22Rv1 (cell line): ENCODE data around the gene SLC18B1.

ENCODE experiments used
- H3K27ac ChIP-seq: fragments of 450-650 bp; 2 replicates; pipeline ENCODE4 v1.5.1; 2017
- ZFX ChIP-seq: fragments of 450-650 bp; IDR thresholded peaks from 2 replicates; pipeline ENCODE4 v1.6.1; 2017; ENCODE audit warnings: antibody characterized with exemption, borderline replicate concordance
- TF ChIP-seq, protein P1 (sequence below): fragments of 450-650 bp; IDR thresholded peaks from 2 replicates; pipeline ENCODE4 v1.5.1; 2017; ENCODE audit warnings: mild to moderate bottlenecking

Gene SLC18B1

DNA sequence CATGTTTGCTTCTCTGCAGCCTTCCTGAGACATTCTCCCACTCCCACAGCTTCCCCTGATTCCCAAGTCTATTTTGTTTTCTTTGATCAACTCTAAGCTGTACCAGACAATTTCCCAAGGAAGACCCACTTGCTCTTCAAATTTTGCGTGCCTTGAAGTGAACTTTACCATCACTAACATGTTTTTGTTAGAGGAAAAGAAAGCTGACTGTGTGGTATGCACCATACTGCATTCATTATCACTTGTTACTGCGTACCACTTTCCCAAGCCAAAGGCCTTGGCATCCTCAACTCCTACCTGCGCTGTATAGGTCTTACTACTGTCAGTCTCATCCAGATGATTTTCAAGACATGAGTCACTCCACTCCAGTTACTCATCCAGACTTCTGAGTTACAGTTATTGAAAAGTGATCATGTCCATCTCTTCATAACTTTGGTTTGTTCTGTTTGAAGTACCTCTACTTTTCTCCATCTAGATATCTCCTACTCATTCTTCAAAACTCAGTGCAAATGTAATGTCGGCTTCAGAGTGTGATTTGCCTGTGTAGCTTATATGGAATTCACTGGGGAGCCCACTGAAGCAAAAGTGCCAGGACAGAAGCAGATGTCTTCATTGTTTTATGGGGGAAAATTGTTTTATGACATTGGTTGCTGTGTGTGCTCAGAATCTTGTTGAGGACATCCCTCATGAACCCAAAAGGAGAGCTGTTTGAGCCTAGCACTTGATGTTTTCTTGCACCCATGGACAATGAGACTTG lies 21.1 kb upstream of the SLC18B1 start:
- TF ChIP-seq, protein P1, sequence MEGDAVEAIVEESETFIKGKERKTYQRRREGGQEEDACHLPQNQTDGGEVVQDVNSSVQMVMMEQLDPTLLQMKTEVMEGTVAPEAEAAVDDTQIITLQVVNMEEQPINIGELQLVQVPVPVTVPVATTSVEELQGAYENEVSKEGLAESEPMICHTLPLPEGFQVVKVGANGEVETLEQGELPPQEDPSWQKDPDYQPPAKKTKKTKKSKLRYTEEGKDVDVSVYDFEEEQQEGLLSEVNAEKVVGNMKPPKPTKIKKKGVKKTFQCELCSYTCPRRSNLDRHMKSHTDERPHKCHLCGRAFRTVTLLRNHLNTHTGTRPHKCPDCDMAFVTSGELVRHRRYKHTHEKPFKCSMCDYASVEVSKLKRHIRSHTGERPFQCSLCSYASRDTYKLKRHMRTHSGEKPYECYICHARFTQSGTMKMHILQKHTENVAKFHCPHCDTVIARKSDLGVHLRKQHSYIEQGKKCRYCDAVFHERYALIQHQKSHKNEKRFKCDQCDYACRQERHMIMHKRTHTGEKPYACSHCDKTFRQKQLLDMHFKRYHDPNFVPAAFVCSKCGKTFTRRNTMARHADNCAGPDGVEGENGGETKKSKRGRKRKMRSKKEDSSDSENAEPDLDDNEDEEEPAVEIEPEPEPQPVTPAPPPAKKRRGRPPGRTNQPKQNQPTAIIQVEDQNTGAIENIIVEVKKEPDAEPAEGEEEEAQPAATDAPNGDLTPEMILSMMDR, result no peak
- peak overlapping the region; percentile 95 for H3K27ac ChIP-seq

DNA sequence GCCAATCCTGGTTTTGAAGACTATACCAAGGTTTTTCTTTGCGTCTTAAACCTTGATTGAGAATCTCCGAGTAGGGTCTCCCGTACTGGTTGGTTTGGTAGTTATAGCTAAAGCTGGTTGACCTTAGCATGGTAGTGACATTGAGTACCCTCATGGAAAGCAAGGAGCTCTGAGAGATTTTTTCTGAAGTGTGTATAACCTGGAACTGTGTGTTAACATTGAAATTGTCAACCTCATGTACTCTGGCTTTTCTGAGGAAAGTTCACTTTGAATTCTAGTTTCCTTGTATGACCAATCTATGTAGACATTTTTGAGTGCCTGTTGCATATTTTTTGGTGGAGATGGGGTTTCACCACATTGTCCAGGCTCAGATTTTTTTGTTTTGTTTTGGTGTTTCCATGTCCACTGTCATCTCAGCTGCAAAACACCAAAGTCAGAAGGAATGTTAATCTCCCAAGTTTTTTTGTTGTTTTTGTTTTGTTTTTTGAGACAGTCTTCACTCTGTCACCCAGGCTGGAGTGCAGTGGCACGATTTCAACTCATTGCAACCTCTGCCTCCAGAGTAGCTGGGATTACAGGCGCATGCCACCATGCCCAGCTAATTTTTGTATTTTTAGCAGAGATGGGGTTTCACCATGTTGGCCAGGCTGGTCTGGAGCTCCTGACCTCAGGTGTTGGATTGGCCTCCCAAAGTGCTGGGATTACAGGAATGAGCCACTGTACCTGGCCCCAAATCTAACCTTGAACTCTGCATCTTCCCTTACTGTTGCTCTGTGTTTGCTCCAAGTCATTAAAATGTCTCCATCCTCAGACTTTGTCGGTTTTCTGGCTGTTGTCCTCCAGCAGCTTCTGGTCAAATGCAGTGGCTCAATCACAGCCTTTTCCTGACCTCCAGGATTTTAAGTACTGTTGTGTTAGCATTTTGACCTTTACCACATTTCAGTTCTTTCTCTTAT lies 20.2 kb upstream of the SLC18B1 start:
- H3K27ac ChIP-seq, result peak overlapping the region; percentile 95
- TF ChIP-seq ZFX, result no peak
- TF ChIP-seq, protein P1, result no peak

DNA sequence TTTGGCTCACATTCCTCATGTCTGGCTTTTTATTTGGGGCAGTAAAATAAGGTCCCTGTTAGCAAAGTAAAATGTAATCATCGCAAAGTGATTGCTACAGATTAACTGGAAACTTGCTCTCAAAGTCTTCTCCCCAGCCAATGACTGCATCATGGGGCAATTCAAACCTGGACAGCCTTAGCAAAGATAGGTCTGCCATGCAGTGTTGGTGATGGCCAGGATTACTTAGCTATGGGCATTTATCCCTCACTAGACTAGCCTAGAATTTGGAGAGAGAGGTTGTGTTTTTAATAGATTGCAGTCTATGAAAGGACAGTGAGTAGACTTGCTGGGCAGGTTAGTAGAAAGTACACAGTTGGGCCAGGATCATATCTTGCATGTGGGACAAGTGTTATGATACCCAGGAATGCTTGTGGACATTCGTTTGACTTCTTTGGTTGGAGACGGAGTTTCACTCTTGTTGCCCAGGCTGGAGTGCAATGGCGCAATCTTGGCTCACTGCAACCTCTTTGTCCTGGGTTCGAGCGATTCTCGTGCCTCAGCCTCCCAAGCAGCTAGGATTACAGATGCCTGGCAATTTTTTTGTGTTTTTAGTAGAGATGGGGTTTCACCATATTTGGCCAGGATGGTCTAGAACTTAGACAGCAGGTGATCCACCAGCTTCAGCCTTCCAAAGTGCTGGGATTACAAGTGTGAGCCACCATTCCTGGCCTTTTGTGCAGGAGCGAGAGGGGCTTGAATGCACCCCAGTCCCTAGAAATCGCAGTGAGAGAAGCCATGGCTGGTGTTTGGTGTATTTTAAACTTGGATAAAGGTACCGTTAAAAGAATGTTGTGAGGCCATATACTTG lies 19.3 kb upstream of the SLC18B1 start:
- peak overlapping the region; percentile 95 for H3K27ac ChIP-seq

GRCh38 chr6:132816660-132817059 lies 18.2 kb upstream of the SLC18B1 start:
- peak overlapping the region; percentile 95 for H3K27ac ChIP-seq
- TF ChIP-seq ZFX, result no peak
- TF ChIP-seq, protein P1, result no peak

More for the DNA sequence above, 19.3 kb upstream of the SLC18B1 start:
- TF ChIP-seq, protein P1, result no peak
- TF ChIP-seq ZFX, result no peak

DNA sequence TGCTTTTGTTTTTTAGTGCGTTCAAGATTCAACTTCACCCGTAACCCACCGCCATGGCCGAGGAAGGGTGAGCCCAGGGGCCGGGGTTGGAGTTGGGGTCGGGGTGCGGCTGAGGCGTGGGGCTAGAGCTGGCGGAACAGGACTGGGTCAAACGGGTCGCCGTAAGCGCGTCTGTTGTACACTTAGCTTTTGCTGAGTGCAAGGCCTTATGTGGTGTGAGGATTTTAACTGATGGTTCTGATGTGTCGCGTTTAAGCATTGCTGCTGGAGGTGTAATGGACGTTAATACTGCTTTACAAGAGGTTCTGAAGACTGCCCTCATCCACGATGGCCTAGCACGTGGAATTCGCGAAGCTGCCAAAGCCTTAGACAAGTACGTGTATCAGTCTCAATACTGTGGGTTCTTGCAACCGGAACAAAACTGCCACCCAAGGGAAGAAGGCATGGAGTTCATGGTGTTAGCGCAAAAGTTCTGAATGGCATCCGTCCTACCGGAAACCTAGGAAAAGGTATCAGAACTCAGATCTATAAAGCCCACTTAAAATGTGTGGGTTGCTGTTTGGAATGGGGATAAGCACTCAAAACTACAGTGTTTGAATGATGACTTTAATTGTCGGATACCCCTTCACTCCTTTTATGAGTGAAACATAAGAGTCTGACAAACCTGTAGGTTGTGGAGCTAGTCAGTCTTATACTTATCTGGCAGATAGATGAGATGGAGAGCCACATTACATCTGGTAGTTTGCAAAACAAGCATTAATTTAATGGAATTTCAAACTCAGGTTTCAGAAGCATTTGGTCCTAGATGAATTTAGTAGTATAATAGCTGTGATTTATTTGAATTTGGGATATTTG lies 16.5 kb upstream of the SLC18B1 start:
- peak overlapping the region; percentile 95 for H3K27ac ChIP-seq
- TF ChIP-seq, protein P1, result no peak
- no peak for TF ChIP-seq ZFX

- H3K27ac ChIP-seq, result peak overlapping the region; percentile 95
Measured at GRCh38 chr6:132813173-132813856, 14.9 kb upstream of the SLC18B1 start.

More at GRCh38 chr6:132813173-132813856, 14.9 kb upstream of the SLC18B1 start:
- TF ChIP-seq, protein P1, result no peak
- TF ChIP-seq ZFX, result no peak
